Fibroblast of the aortic adventitia (primary cell): Measurements from ENCODE around the gene GFRA1. TPM values are rescaled to one million over a fixed set of nuclear protein-coding genes. Genes with fewer than 3 reads are reported as not detected.

ENCODE experiments used
- DNase-seq: peaks from one replicate; pipeline ENCODE4 v3.0.0-alpha.2; 2010; ENCODE audit warnings: low read depth
- H3K4me3 ChIP-seq: 2 replicates; pipeline ENCODE4 v1.5.1; 2011; ENCODE audit warnings: low read depth, mild to moderate bottlenecking, control low read depth, low read length, moderate library complexity
- CTCF ChIP-seq: IDR thresholded peaks from 2 replicates; pipeline ENCODE4 v1.5.1; 2011; ENCODE audit warnings: mild to moderate bottlenecking, low read length, control low read depth, inconsistent platforms; ENCODE audit not compliant: insufficient read depth
- total RNA-seq: library from RNA; depleted of rRNA; stranded (reverse); fragments of >200 nt; gene quantifications from 2 replicates; pipeline ENCODE4 v1.2.3, GENCODE V29; 2012; ENCODE audit warnings: low replicate concordance

Gene GFRA1
- total RNA-seq, 1 donor = 0.18 TPM

GRCh38 chr10:116195039-116195438 is 78.0 kb downstream of the GFRA1 start:
- no peak overlapping the region for H3K4me3 ChIP-seq
- TF ChIP-seq CTCF = no peak
- DNase-seq = no peak

GRCh38 chr10:116194061-116194460 is 78.9 kb downstream of the GFRA1 start:
- TF ChIP-seq CTCF = no peak
- no peak for DNase-seq
- no peak overlapping the region for H3K4me3 ChIP-seq

- no peak for TF ChIP-seq CTCF
- H3K4me3 ChIP-seq = no peak overlapping the region
- no peak for DNase-seq
Observed at GRCh38 chr10:116190883-116191282, 82.1 kb downstream of the GFRA1 start.

GRCh38 chr10:116186273-116186672 is 86.7 kb downstream of the GFRA1 start:
- H3K4me3 ChIP-seq = no peak overlapping the region
- no peak for DNase-seq
- no peak for TF ChIP-seq CTCF

- no peak overlapping the region for H3K4me3 ChIP-seq
- no peak for TF ChIP-seq CTCF
- DNase-seq = no peak
Observed at GRCh38 chr10:116185199-116185867, 87.7 kb downstream of the GFRA1 start.

GRCh38 chr10:116184512-116184794 is 88.6 kb downstream of the GFRA1 start:
- H3K4me3 ChIP-seq = no peak overlapping the region
- DNase-seq = no peak
- TF ChIP-seq CTCF = no peak
